Tibial nerve (tissue), 4 donors: ENCODE results near the gene AMDHD2.

ENCODE experiments used
- EP300 ChIP-seq, 2 donors: sonication (generic); formaldehyde crosslinking; IDR thresholded peaks; one replicate each; pipeline ENCODE4 v1.6.1; 2017; ENCODE audit warnings: antibody characterized with exemption in 2 of 2, mild to moderate bottlenecking in 1 of 2
- TF ChIP-seq, protein P1 (sequence below), 5 experiments: fragments of 200-600 bp in 3 of 5; fragments of 450-650 bp in 2 of 5; sonication (generic) in 3 of 5; IDR thresholded peaks; one replicate each; pipeline ENCODE4 v1.5.1; 2016 to 2019; ENCODE audit warnings: antibody characterized with exemption in 5 of 5, mild to moderate bottlenecking in 3 of 5, moderate library complexity in 2 of 5

DNA sequence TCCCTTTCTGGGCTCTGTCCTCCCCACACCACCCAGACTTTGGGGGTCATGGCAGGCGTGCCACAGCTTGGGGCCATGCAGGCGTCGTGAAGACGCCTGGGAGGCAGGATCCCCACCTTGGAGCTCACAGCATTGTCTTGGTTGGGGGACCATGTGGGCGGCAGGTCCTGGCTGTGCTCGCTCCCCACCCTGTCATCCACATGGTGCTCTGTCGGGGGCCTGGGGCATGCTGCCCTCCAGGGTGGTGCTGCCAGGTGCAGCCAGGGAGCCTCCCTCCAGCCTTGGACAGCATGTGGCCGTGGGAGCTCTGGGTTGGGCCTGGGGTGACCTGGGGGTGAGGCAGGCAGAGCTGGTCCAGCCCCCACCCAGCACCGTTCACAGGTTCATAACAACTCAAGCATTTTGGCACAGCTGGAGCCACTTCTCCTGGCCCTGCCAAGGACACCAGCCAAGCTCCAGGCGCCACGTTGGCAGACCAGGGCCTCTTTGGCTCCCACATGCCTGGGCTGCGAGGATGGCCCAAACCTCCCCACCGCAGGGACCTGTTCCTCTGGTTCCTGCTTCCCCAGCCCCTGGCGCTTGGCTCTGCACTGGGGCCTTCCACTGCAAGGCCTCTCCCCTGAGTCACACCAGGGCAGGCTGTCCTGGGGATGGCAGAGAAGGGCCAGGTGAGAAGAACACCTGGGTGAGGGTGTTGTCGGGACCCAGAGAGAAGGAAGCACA lies 21.5 kb upstream of the AMDHD2 start:
- TF ChIP-seq, protein P1, sequence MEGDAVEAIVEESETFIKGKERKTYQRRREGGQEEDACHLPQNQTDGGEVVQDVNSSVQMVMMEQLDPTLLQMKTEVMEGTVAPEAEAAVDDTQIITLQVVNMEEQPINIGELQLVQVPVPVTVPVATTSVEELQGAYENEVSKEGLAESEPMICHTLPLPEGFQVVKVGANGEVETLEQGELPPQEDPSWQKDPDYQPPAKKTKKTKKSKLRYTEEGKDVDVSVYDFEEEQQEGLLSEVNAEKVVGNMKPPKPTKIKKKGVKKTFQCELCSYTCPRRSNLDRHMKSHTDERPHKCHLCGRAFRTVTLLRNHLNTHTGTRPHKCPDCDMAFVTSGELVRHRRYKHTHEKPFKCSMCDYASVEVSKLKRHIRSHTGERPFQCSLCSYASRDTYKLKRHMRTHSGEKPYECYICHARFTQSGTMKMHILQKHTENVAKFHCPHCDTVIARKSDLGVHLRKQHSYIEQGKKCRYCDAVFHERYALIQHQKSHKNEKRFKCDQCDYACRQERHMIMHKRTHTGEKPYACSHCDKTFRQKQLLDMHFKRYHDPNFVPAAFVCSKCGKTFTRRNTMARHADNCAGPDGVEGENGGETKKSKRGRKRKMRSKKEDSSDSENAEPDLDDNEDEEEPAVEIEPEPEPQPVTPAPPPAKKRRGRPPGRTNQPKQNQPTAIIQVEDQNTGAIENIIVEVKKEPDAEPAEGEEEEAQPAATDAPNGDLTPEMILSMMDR (IDR thresholded peaks at IDR 0.05), result no peak
- no peak for TF ChIP-seq EP300 (IDR thresholded peaks at IDR 0.05)
